DOHH2 (cell line): ENCODE data around the gene CTRB1.
"Not testable (repeated sequence)": the region's sequence is repeated elsewhere in the genome, so short reads cannot be mapped to it uniquely, and the experiment has no call there.

Experiments used
- H3F3A ChIP-seq: fragments of 200-600 bp; sonication (generic), shearing (Covaris generic); 2 replicates; pipeline ENCODE4 v1.6.0; 2016; ENCODE audit warnings: antibody characterized with exemption, mild to moderate bottlenecking; ENCODE audit not compliant: control insufficient read depth, insufficient read depth
- H3K27ac ChIP-seq: fragments of 200-600 bp; sonication (generic); 2 replicates; pipeline ENCODE4 v1.5.1; 2014; ENCODE audit warnings: low read depth, mild to moderate bottlenecking, low read length, moderate library complexity
- H3K27me3 ChIP-seq: fragments of 200-600 bp; sonication (generic); 2 replicates; pipeline ENCODE4 v1.6.1; 2014; ENCODE audit warnings: mild to moderate bottlenecking, low read length, mixed read lengths; ENCODE audit not compliant: control insufficient read depth
- H3K36me3 ChIP-seq: fragments of 200-600 bp; sonication (generic); 2 replicates; pipeline ENCODE4 v1.6.1; 2014; ENCODE audit warnings: mild to moderate bottlenecking, low read length, moderate library complexity, mixed read lengths; ENCODE audit not compliant: control insufficient read depth
- H3K4me1 ChIP-seq: fragments of 200-600 bp; sonication (generic); 2 replicates; pipeline ENCODE4 v1.6.1; 2014; ENCODE audit warnings: mild to moderate bottlenecking, low read length, mixed read lengths; ENCODE audit not compliant: control insufficient read depth
- H3K4me2 ChIP-seq: fragments of 200-600 bp; sonication (generic); 2 replicates; pipeline ENCODE4 v1.6.0; 2014; ENCODE audit warnings: mild to moderate bottlenecking, low read length, moderate library complexity
- H3K4me3 ChIP-seq: fragments of 200-600 bp; sonication (generic); 2 replicates; pipeline ENCODE4 v1.5.1; 2014; ENCODE audit warnings: mild to moderate bottlenecking, low read length, mixed read lengths
- H3K79me2 ChIP-seq: fragments of 200-600 bp; sonication (generic); 2 replicates; pipeline ENCODE4 v1.6.1; 2014; ENCODE audit warnings: mild to moderate bottlenecking, low read length, mixed read lengths; ENCODE audit not compliant: control insufficient read depth
- H3K9me2 ChIP-seq: fragments of 200-600 bp; sonication (generic); replicated peaks from 2 replicates; pipeline ENCODE4 v1.6.1; 2014; ENCODE audit warnings: mild to moderate bottlenecking, low read length, mixed read lengths; ENCODE audit not compliant: control insufficient read depth
- H3K9me3 ChIP-seq: fragments of 200-600 bp; sonication (generic); 2 replicates; pipeline ENCODE4 v1.6.1; 2014; ENCODE audit warnings: antibody characterized with exemption, low read length, mixed read lengths; ENCODE audit not compliant: control insufficient read depth, insufficient read depth
- H4K20me1 ChIP-seq: fragments of 200-600 bp; sonication (generic); 2 replicates; pipeline ENCODE4 v1.6.0; 2014; ENCODE audit warnings: low read depth, mild to moderate bottlenecking, antibody characterized with exemption, low read length, moderate library complexity; ENCODE audit not compliant: control insufficient read depth, insufficient read depth
- CTCF ChIP-seq: fragments of 200-600 bp; sonication (generic); IDR thresholded peaks from one replicate; pipeline ENCODE4 v1.5.1; 2014; ENCODE audit warnings: antibody characterized with exemption, mild to moderate bottlenecking, low read depth, low read length; ENCODE audit not compliant: poor library complexity, severe bottlenecking
- EZH2phosphoT487 ChIP-seq: fragments of 200-600 bp; sonication (generic); IDR thresholded peaks from 2 replicates; pipeline ENCODE4 v1.6.1; 2017; ENCODE audit warnings: borderline replicate concordance, mild to moderate bottlenecking, antibody characterized with exemption, low read length, moderate library complexity, mixed read lengths

CTRB1 gene

GRCh38 chr16:75238132-75238852 is 19.5 kb downstream of the CTRB1 start:
- Histone ChIP-seq H3K4me3 (no peak overlapping the region), H4K20me1 (no peaks in the 10 kb centered on the region), H3K27ac (no peak overlapping the region), H3K9me3 (no peaks in the 10 kb centered on the region), H3K27me3 (no peaks in the 10 kb centered on the region), H3K36me3 (no peaks in the 10 kb centered on the region), H3K79me2 (no peaks in the 10 kb centered on the region), H3K9me2 (no peaks in the 10 kb centered on the region), H3F3A (no peaks in the 10 kb centered on the region), H3K4me1 (peaks cover 4% of the 10 kb centered on the region; the same call in 1 of the 2 replicates), H3K4me2 (no peak overlapping the region)
- no peak for TF ChIP-seq EZH2phosphoT487
- TF ChIP-seq CTCF: no peak

GRCh38 chr16:75238853-75239541 is 20.2 kb downstream of the CTRB1 start:
- no peaks in the 10 kb centered on the region for H3K79me2 ChIP-seq
- H3K36me3 ChIP-seq: no peaks in the 10 kb centered on the region
- no peak overlapping the region for H3K27ac ChIP-seq
- no peaks in the 10 kb centered on the region for H3K27me3 ChIP-seq
- peaks cover 3% of the 10 kb centered on the region for H3K4me1 ChIP-seq
- H3K4me3 ChIP-seq: no peak overlapping the region
- no peak for TF ChIP-seq CTCF
- no peak for TF ChIP-seq EZH2phosphoT487
- H3K9me3 ChIP-seq: no peaks in the 10 kb centered on the region
- no peaks in the 10 kb centered on the region for H3K9me2 ChIP-seq
- H3F3A ChIP-seq: no peaks in the 10 kb centered on the region
- no peak overlapping the region for H3K4me2 ChIP-seq
- H4K20me1 ChIP-seq: no peaks in the 10 kb centered on the region

- H3F3A ChIP-seq: no peaks in the 10 kb centered on the region
- peaks cover 7% of the 10 kb centered on the region for H3K4me1 ChIP-seq
- no peaks in the 10 kb centered on the region for H3K27me3 ChIP-seq
- no peaks in the 10 kb centered on the region for H3K36me3 ChIP-seq
- H3K9me3 ChIP-seq: no peaks in the 10 kb centered on the region
- no peaks in the 10 kb centered on the region for H3K9me2 ChIP-seq
- no peak overlapping the region for H3K27ac ChIP-seq
- no peaks in the 10 kb centered on the region for H4K20me1 ChIP-seq
- H3K79me2 ChIP-seq: no peaks in the 10 kb centered on the region; the same call in 1 of the 2 replicates
- H3K4me2 ChIP-seq: no peak overlapping the region
- H3K4me3 ChIP-seq: no peak overlapping the region
- TF ChIP-seq EZH2phosphoT487: no peak
- TF ChIP-seq CTCF: no peak
These were observed 20.8 kb downstream of the CTRB1 start for GRCh38 chr16:75239542-75240122.

GRCh38 chr16:75240633-75241032 is 21.8 kb downstream of the CTRB1 start:
- not testable (repeated sequence) for H3K27ac ChIP-seq, H3K36me3 ChIP-seq, H3K9me2 ChIP-seq, H3K9me3 ChIP-seq, H3K79me2 ChIP-seq, H3K4me2 ChIP-seq, H3K27me3 ChIP-seq, H3F3A ChIP-seq, H3K4me3 ChIP-seq, H4K20me1 ChIP-seq
- peaks cover 17% of the 10 kb centered on the region for H3K4me1 ChIP-seq
